ENCODE measurements around the gene MTREX.

Gene MTREX

GRCh38 chr5:55377810-55378209 is 70.0 kb downstream of the MTREX start:
- no peak for DNase-seq (ENCODE audit: low read depth, low spot score)
- no peak overlapping the region for H3K4me3 ChIP-seq (ENCODE audit: low read depth, low read length)
- TF ChIP-seq CTCF (IDR thresholded peaks at IDR 0.05; ENCODE audit: insufficient read depth, low read length, missing control alignments), result no peak
- ChIA-PET POLR2A (no interaction called here), CTCF (interaction anchor here (1.1 kb wide), 2 partner anchors 31 to 314 kb away, joined by 3 read pairs; no protein-coding TSS in a partner anchor)

- H3K4me3 ChIP-seq (ENCODE audit: low read depth, low read length), result no peak overlapping the region
- no peak for DNase-seq (ENCODE audit: low read depth, low spot score)
- ChIA-PET POLR2A (no interaction called here), CTCF (no interaction called here)
- TF ChIP-seq CTCF (IDR thresholded peaks at IDR 0.05; ENCODE audit: insufficient read depth, low read length, missing control alignments), result no peak
These were observed 75.5 kb downstream of the MTREX start for GRCh38 chr5:55383254-55383653.

- no peak for DNase-seq (ENCODE audit: low read depth, low spot score)
- ChIA-PET CTCF (no interaction called here), POLR2A (no interaction called here)
- TF ChIP-seq CTCF (IDR thresholded peaks at IDR 0.05; ENCODE audit: insufficient read depth, low read length, missing control alignments), result no peak
- H3K4me3 ChIP-seq (ENCODE audit: low read depth, low read length), result no peak overlapping the region
These were observed 76.3 kb downstream of the MTREX start for GRCh38 chr5:55384072-55384471.

- no peak overlapping the region for H3K4me3 ChIP-seq (ENCODE audit: low read depth, low read length)
- POLR2A ChIA-PET, result no interaction called here
- TF ChIP-seq CTCF (IDR thresholded peaks at IDR 0.05; ENCODE audit: insufficient read depth, low read length, missing control alignments), result no peak
- no peak for DNase-seq (ENCODE audit: low read depth, low spot score)
- CTCF ChIA-PET, result interaction anchor here (0.8 to 2.4 kb wide), 3 partner anchors 17 to 307 kb away, joined by 4 to 9 read pairs (median 8); no protein-coding TSS in a partner anchor
These were observed 77.4 kb downstream of the MTREX start for GRCh38 chr5:55385227-55385626.

GRCh38 chr5:55385846-55386245 is 78.1 kb downstream of the MTREX start:
- no peak overlapping the region for H3K4me3 ChIP-seq (ENCODE audit: low read depth, low read length)
- CTCF ChIA-PET, result interaction anchor here (0.8 to 2.4 kb wide), 4 partner anchors 13 to 306 kb away, joined by 3 to 9 read pairs (median 6); no protein-coding TSS in a partner anchor
- POLR2A ChIA-PET, result no interaction called here
- DNase-seq (ENCODE audit: low read depth, low spot score), result no peak
- TF ChIP-seq CTCF (IDR thresholded peaks at IDR 0.05; ENCODE audit: insufficient read depth, low read length, missing control alignments), result no peak

GRCh38 chr5:55386356-55386755 is 78.6 kb downstream of the MTREX start:
- DNase-seq (ENCODE audit: low read depth, low spot score), result no peak
- no peak overlapping the region for H3K4me3 ChIP-seq (ENCODE audit: low read depth, low read length)
- TF ChIP-seq CTCF (IDR thresholded peaks at IDR 0.05; ENCODE audit: insufficient read depth, low read length, missing control alignments), result no peak
- CTCF ChIA-PET, result interaction anchor here (0.7 to 2.4 kb wide), 4 partner anchors 14 to 306 kb away, joined by 3 to 9 read pairs (median 6); no protein-coding TSS in a partner anchor
- POLR2A ChIA-PET, result no interaction called here

Data from AG04449 (cell line).